ENCODE data around the gene USH1G.

The USH1G gene

DNA sequence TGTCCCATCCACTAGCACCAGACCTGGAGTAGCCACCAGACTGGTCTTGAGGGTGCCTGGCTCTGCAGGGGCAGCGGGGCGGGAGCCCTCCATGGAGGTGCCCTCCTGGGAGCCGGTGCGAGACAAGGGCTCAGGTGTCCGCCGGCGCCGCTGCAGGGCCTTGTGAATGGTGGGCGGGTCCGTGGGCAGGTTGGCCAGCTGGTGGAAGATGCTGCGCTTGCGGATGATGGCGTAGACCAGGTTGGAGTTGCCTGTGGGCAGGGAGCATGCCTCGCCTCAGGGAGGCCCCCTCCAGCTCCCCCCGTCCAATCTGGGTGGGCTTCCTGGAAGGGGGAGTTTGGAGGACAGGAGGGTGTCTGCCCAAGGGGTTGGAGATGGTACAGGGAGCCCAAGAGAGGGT, 31.1 kb upstream of the USH1G start:
- TF ChIP-seq, protein P1, sequence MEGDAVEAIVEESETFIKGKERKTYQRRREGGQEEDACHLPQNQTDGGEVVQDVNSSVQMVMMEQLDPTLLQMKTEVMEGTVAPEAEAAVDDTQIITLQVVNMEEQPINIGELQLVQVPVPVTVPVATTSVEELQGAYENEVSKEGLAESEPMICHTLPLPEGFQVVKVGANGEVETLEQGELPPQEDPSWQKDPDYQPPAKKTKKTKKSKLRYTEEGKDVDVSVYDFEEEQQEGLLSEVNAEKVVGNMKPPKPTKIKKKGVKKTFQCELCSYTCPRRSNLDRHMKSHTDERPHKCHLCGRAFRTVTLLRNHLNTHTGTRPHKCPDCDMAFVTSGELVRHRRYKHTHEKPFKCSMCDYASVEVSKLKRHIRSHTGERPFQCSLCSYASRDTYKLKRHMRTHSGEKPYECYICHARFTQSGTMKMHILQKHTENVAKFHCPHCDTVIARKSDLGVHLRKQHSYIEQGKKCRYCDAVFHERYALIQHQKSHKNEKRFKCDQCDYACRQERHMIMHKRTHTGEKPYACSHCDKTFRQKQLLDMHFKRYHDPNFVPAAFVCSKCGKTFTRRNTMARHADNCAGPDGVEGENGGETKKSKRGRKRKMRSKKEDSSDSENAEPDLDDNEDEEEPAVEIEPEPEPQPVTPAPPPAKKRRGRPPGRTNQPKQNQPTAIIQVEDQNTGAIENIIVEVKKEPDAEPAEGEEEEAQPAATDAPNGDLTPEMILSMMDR (IDR thresholded peaks at IDR 0.05; ENCODE audit: extremely low read depth, insufficient read depth, missing control alignments), result no peak
- DNase-seq (ENCODE audit: low spot score), result no peak
- in situ Hi-C loops (cut with MboI; ENCODE audit: low pct_unique_long_range_greater_than_20kb, low sequenced_read_pairs, unreplicated experiment), result loop anchor here (10.0 kb wide), 1 partner anchor 251 kb away; the partner anchor contains the start of gene NUP85

DNA sequence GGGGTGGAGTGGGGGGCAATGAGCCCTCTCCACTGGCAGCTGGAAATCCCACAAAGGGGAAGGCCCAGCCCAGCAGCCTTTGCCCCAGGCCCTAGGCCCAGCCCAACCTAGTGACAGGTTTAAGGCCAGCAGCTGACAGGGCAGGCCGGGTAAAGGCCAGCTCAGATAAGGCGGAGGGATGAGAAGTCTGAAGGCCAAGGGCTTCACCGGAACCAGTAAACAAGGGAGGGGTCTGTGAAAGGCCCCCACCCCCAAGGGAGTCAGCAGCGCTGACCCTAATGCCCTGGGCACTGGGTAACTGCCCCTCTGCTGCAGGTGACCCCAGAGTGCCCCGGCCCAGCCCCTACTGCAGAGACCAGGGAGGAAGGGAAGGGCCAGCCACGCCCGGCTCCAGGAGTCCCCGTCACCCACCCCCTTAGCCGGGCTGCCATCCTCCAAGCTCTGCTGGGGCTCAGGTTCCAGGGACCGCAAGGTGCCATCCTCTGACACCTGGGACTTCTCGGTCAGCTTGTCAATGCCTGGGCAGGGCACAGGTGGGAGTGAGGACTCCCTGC, 30.2 kb upstream of the USH1G start:
- no peak for DNase-seq (ENCODE audit: low spot score)
- in situ Hi-C loops (cut with MboI; ENCODE audit: low pct_unique_long_range_greater_than_20kb, low sequenced_read_pairs, unreplicated experiment), result loop anchor here (10.0 kb wide), 1 partner anchor 252 kb away; the partner anchor contains the start of gene NUP85
- TF ChIP-seq, protein P1 (IDR thresholded peaks at IDR 0.05; ENCODE audit: extremely low read depth, insufficient read depth, missing control alignments), result no peak

DNA sequence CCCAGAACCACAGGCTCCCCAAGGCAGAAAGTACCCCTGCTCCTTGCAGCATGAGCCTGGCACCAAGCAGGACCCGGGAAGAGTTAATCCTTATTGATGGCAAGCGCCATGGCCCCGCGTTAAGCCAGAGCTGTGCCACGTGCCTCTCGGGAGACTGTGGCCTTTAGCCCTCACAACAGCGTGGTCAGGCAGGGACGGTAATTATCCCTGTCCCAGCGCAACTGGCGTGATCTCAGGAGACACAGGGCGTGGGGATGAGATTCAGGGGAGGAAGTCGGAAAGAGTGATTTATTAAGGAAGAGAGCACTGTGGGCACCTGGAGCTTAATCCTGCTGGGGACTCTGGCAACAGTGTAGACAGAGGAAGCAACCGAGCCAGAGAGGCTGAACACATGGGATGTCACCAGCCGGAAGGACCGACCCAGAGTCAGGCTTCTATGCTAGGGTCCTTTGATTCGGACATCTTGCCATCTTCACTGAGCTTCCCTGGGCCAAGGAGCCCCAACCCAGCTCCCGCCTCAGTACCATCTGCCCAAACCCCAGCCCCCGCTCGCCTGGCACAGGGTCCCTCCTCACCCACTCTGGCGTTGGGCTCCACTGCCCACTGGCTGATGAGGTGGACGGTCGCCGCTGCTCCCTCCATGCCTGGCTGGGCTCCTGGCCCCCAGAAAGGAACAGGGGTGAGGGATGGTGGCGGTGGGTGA, 29.5 kb upstream of the USH1G start:
- in situ Hi-C loops (cut with MboI; ENCODE audit: low pct_unique_long_range_greater_than_20kb, low sequenced_read_pairs, unreplicated experiment), result loop anchor here (10.0 kb wide), 1 partner anchor 252 kb away; the partner anchor contains the start of gene NUP85
- TF ChIP-seq, protein P1 (IDR thresholded peaks at IDR 0.05; ENCODE audit: extremely low read depth, insufficient read depth, missing control alignments), result no peak
- DNase-seq (ENCODE audit: low spot score), result no peak

DNA sequence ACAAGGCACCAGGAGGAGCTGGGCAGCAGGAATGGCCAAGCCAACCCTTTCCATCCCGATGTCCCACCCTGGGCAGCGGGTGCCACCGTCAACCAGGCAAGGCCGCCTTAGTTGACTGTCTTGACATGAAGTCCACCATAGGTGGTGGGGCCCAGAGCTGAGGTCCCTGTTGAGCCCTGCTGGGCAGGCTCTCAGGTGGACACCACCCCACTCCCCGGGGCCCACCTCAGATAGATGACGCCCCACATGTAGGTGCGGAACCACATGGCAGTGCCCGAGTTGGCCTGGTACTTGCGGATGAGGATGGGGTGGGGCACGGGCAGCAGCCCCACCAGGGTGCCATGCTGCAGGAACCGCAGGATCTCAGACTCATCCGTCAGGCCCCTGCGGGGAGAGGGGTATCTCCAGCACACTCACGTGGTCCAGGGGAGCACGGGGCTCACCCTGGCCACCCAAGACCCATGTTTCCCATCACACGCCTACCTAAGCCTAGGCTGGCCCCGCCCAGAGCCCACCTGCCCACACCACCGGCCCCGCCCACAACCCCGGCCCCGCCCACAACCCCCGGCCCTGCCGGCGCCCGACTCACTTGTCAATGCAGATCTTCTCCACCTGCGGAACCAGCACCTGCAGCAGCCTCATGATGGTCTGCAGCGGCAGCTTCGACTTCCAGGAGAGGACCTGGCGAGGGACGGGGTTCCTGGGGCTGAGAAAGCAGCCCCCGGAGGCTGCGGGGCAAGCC, 28.8 kb upstream of the USH1G start:
- in situ Hi-C loops (cut with MboI; ENCODE audit: low pct_unique_long_range_greater_than_20kb, low sequenced_read_pairs, unreplicated experiment), result loop anchor here (10.0 kb wide), 1 partner anchor 253 kb away; the partner anchor contains the start of gene NUP85
- DNase-seq (ENCODE audit: low spot score), result no peak
- TF ChIP-seq, protein P1 (IDR thresholded peaks at IDR 0.05; ENCODE audit: extremely low read depth, insufficient read depth, missing control alignments), result no peak

DNA sequence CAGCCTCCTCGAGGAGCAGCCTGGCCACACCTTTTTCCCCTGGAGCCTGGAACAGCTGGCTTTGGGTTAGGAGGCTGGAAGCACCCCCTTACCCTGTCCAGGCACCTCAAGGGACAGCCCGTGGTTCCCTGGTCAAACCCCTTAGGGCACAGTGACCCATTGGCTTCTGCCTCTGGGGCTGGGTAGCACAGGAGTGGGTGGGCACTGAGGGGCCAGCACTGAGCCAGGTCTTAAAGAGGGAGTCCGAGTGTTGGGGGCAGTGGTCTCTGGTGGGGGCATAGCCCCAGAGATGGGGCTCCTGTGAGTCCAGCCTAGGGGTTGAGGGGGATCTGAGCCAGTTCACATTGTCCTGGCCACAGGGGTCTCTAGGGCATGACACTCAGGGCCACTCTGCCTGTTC, 28.0 kb upstream of the USH1G start:
- DNase-seq (ENCODE audit: low spot score), result no peak
- TF ChIP-seq, protein P1 (IDR thresholded peaks at IDR 0.05; ENCODE audit: extremely low read depth, insufficient read depth, missing control alignments), result no peak
- in situ Hi-C loops (cut with MboI; ENCODE audit: low pct_unique_long_range_greater_than_20kb, low sequenced_read_pairs, unreplicated experiment), result loop anchor here (10.0 kb wide), 1 partner anchor 254 kb away; the partner anchor contains the start of gene NUP85

DNA sequence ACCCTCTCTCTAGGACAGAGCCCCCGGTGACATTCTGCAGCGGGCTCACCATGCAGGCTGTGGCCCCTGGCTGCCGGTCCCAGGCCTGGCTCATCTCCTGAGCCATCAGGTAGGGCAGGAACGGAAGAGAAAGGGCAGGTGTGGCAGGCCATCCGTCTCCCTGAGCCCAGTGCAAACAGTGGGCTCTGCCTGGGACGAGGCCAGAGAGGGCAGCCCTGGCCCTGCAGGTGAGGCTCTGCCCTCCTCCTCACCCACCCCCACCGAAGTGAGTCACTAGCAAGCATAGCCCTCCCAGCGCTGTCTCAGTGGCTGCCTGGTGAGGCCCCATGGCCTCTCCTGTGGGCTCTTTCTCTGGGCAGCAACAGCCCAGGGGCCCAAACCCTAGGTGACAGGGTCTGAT, 27.2 kb upstream of the USH1G start:
- no peak for DNase-seq (ENCODE audit: low spot score)

More for the DNA sequence above, 27.2 kb upstream of the USH1G start:
- TF ChIP-seq, protein P1 (IDR thresholded peaks at IDR 0.05; ENCODE audit: extremely low read depth, insufficient read depth, missing control alignments), result no peak
- in situ Hi-C loops (cut with MboI; ENCODE audit: low pct_unique_long_range_greater_than_20kb, low sequenced_read_pairs, unreplicated experiment), result loop anchor here (10.0 kb wide), 1 partner anchor 255 kb away; the partner anchor contains the start of gene NUP85

All from GM13977 (cell line).